GM15510 (cell line): Measurements from ENCODE around the gene FCHSD2.

Experiments
- POLR2A ChIP-seq: IDR thresholded peaks from 3 replicates; pipeline ENCODE4 v1.6.1; 2011; ENCODE audit warnings: borderline replicate concordance; ENCODE audit not compliant: insufficient read length; ENCODE audit errors: extremely low read depth

Gene FCHSD2

DNA sequence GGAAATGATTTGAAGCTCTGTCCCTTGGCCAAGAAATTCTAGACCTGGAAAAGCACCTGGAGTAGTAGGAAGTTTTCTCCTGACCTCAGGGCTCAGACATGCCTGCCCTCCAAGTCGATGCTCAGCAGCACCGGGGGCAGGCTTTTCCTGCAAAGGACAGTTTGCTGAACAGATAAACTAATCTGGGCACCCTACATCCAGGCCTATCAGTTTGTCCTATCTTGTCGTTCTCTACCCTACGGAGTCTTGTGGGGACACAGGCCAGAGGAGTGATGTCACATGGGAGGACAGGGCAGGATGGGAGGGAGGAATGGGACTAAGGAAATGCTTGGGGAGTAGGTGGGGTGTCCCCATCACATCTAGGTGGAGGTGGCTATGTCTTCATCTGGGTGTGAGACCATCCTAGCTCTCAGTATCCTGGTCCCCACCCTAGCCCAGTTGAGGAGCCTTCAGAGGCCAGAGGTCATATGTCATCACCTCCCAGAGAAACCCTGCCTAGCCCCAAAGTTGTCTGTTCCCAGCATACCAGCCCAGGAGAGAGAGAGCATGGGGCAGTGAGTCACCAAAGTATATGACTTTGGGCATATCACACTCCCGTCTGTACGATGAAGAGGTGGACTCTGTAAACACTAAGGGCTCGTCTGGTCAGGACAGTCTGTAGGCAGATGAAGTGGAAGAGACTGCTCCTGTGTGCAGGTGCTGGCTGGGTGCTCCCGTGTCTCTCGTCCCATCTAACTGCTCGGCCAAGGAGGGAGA is 18.1 kb upstream of the FCHSD2 start:
- no peak for TF ChIP-seq POLR2A

DNA sequence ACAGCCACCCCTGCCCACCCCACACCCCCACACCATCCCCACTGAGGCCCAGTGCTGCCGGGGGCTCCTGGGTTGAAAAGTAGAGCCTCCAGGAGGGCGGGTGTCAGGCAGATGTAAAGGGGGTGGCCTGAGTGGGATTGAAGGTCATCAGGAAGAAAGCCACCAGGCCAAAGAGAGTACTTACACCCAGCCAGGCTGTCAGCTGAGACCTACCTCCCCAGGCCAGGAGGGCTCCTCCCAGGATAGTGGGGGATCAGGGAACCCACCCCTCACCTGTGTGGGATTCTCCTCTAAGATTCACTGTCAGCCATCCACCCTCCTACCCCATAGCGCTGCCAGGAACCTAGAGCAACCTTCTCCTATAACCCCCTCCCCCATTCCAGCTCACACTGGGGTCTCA is 17.2 kb upstream of the FCHSD2 start:
- no peak for TF ChIP-seq POLR2A

DNA sequence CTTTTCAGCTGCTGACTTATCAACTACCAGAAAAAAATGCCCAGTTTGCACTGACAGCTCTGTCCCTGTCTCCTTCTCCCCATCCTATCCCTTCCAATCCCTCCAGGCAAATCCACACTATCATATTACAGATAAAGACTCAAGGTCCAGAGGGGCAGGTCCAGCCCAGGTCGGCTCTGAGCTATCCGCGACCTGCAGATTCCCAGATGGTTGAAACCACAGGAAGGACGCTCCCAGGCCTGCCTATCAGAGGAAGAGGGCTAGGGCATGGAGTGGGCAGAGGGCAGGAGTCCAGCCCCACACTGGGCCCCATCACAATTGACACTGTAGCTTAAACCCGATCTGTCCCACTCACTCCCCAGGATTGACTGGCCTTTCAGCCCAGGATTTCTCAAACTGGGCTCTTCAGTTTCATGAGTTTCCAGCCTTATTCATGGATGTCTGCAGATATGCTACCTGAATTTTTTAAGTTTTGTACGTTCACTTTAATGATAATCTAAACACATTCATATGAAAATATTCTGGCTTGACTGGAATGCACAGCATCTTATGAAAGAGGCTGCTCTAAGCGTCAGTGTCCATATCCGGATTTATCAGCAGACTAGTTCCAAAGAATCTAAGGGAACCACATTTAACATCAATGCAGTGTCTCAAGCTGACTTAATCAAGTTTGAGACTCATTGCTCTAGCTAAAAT is 16.4 kb upstream of the FCHSD2 start:
- no peak for TF ChIP-seq POLR2A

DNA sequence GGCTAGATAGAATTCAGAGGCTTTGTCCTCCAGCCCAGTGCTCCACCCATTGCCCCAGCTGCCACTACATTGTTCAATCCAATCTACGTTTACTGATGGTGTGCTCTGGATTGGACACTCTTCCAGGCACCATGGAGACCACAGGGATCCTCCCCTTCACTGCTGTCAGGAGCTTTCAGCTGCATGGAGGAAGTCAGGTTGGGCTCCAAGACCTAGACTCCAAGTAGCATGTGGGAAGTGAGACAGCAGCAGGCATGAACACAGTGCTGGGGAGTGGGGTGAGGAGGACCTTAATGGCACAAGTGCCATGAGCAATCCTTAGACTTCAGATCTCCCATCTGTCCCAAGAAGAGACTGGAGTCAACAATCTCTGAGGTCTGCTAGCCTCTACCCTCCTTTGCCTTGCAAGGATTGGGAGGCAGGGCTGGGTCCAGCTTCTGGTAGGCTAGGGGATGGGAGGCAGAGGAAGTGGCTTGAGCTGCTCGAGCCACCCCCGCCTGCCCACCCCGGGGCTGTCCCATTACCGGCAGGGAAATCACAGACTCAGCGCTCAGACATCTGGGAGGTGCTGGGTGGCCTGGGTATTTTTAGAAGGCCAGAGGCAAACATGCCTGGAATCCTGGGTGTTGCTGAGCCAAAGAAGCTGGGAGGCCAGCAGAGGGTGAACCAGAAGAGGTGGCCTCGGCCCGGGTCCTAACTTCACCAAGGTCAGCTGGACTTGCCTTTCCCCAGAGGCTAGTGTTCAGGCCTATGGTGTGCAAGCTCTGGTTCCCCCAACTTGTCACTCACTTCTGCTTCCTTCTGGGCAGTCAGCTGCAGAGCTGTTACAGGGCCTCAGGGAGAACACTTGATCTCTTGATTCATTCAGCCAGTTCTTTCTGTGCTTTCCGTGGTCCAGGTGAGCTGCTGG is 15.2 kb upstream of the FCHSD2 start:
- TF ChIP-seq POLR2A: peak; percentile 53

DNA sequence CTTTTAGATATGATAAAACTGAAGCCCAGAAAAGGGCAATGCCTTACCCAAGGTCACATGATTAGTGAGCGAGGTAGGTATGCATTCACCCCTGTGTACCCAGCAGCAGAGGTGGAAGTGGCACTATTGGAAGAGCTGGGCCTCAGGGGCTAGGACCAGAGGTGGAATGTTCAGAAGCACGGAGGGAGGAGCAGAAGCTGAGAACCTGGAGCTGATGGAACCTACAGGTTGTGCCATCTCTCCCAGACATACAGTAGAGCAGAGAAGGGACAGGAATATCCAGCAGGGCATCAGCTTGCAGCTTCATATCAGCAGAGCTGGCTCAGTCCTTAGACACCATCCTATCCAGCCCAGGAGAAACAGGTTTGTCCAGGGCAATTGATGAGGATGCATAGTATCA is 14.6 kb upstream of the FCHSD2 start:
- no peak for TF ChIP-seq POLR2A

DNA sequence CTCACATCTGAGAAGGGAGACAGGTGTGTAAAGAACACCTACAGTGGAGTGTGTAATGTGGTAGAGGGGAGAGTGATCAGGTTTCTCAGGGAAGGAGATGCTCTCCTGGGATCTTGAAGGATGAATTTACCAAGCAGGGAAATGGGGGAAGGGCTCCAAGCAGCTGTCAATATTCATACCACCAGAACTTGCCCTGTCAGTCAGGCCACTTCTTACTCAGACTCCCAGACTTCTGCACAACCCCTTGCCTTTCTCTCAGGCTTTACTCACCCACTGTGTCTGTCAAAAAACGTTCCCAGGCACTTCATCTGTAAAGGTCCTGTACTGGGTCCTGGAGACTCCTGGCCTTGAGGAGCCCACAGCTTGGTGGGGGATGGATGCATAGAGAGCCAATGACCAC is 14.0 kb upstream of the FCHSD2 start:
- no peak for TF ChIP-seq POLR2A

DNA sequence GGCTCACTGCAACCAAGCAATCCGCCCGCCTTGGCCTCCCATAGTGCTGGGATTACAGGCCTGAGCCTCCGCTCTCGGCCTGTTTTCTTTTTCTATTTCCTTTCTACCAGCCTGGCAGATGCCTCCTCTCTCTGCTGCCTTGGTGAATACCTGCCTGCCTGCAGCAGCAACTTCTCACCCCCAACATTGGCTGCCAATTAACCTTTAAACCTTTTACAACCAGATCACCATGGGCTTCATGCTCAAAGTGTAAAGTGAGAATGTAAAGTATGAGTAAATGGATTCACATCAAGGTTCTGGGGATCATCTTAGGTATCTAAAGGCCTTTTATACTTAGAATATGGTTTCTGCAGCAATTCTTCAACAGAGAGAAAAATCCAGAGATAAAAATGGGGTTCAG is 13.0 kb upstream of the FCHSD2 start:
- TF ChIP-seq POLR2A: no peak

DNA sequence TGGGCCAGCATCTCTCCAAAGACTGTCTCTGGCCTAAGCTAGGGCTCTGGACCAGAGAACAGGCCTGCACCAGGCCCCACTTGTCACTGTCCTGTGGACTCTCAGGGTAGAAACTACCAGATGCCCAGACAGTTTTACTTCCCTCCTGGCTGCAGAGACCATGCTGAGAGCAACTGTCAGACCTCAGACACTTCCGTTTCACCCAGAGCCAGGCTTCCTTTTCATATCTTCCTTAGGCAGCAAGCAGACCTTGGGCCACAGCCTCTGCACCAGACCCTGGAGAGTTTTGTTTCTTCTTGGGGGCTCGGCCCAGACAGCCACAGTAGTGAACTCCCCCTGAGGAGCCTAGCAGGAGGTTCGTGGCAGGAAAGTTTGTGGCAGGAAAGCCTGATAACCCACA is 12.1 kb upstream of the FCHSD2 start:
- peak; percentile 48 for TF ChIP-seq POLR2A

DNA sequence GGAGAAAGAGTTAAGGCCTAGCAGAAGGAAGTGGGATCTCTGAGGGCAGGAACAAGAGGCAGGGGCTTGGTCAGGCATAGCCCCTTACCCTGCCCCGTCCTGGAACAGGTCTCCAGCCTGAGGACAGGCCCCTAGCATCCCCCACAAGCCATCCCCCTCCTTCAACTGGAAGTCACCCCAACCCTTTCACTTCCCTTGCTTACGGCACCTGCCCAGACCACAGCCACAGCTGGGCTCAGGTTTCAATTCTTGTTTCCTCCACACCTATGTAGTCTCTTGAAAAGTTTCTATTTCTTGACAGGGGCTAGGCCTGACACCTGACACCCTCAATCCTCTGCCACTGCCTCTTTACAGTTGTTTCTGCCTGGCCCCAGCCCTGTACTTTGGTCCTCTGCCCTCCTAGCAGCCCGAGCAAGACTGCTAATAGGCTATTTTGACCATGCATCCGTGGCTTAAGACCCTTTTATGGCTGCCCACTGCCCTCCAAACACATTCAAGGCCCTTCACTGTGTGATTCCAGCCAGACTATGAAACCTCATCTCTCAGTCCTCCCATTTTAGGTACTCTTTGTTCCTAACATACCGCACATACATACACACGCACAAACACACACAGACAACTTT is 10.9 kb upstream of the FCHSD2 start:
- peak; percentile 65 for TF ChIP-seq POLR2A

DNA sequence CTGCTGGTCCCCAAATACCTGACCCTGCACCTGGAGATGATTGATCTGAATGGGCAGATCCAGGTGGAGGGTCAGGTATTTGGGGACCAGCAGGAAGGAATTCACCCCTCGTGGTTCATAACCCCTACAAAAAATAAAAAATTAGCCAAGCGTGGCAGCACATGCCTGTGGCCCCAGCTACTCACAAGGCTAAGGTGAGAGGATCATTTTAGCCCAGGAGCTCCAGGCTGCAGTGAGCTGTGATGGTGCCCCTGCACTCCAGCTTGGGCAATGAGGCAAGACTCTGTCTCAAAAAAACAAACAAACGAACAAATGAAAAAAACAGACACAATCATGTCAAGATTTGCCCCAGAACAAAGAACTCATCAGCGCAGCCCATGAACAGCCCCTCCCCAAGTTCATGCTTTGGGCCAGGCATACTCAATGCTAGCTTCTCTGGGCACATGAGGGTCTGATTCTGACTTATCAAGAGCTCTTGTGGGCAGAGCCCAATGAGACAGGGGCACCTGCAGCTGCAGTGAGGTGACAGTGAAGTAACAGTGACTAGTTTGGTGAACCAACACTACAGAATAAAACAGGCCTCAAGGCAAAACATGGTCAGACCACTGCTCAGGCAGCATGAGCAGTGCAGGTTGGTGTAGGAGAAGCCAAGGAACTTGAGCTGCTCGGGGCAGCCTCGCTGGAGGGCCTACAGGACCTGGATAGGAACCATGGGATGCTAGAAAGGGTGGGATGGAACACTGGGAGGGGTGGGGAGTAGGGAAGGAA is 10.2 kb upstream of the FCHSD2 start:
- TF ChIP-seq POLR2A: no peak

DNA sequence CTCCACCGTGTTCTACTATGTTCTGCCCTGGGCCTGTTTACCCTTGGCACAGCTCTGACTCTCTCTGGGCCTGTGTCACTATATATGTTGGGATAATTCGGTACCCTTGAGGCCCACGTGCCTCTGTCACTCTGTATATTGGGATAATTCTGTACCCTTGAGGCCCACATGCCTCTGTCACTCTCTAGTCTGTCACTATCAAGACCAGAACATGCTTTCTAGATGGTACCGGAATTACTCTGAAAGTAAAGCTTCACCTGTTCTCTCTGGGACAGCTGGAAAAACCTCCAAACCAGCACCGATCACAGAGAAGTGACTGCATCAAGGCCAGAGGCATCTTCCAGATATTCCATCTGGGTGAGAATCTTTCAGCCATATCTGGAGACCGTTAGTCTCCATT is 9.3 kb upstream of the FCHSD2 start:
- no peak for TF ChIP-seq POLR2A

DNA sequence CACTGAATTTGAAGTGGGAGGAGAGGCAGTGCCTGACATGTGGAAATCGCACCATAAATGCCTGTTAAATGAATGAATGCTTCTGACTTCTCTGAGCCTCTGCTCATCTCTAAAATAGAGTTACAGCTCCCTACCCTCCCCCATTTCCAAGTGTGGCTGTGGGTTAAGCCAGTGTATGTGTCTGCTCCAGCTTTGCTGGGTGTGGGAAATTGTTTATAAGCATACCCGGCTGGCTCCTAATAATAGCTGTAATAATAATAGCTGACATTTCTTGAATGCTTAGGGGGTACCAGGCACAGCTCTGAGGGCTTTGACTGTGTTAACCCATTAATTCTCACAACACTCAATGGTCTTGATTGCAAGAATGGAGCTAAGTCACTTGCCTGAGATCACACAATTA is 7.0 kb upstream of the FCHSD2 start:
- TF ChIP-seq POLR2A: no peak

DNA sequence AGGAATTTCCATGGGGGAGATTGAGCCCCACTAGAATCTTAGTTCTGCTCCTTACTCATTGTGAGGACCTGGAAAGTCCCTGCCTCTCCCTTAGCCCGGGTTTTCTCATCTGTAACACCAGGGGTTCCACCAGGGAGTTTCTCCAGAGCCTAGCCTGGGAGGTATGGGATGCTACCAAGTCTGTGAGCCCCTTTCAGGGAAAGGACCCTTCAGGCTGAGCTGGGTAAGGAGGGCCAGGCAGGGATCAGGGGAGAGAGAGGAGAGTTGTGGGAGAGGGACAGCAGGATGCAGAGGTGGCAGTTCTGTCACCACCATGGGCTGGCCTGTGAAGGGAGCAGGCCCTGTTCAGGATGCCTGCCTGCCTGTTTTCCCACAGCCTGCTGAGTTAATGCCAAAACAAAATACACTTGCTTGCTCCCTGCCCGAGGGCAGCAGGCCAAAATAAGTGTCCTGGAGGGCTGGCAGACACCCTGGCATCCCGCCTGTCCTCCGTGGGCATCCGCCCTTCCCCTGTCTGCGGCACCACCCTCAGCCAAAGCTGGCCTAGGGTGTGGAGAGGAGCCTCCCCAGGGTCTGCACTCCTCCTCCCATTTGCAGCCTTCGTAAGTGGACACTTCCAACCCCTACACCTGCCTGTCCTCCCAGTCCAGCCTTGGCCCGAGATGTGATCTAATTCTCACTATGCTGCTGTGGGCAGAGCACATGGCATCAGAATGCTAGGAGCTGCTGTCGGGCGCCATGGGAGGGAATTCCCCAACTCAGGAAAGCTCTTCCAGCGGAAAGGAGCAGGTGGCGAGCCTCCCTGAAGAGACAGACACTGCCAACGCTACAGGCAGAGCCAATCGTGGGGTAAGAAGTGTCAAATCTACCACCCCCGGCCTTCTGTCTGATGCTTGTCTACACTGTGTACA is 5.9 kb upstream of the FCHSD2 start:
- no peak for TF ChIP-seq POLR2A

DNA sequence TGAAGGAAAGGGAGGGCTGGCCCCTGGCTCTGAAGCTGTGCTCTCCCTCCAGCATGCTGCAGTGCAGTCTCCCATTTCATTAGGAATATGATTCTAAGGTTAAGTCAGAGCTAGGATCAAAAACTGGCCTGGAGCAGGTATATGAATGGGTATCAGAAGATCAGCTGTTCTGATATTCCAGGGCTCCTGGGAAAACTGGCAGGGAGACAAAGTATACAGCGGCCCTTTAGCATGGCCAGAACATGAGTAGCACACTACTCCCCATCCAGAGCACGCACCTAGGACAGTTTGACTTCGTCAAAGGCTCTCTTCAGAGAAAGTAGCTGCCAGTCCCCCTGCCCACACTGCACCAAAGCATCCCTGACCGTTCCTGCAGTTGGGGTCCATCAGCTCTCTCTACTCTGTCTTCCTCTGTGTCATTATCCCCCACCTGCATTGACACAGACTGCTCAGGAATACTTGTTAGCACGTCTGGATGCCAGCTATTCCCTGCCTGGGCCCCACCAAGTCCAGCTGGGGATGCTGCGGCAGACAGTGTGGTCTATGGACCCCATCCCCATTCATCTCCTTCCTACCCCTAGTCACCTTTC is 4.0 kb upstream of the FCHSD2 start:
- no peak for TF ChIP-seq POLR2A
